ENCODE data around the gene SWAP70. TPM values are rescaled to one million over a fixed set of nuclear protein-coding genes. Genes with fewer than 3 reads are reported as not detected.

SWAP70 gene
- 6.5 TPM for polyA plus RNA-seq (2012; ENCODE audit: insufficient read depth, insufficient read length, low read depth)

GRCh38 chr11:9663699-9664275, at the start of gene SWAP70:
TSS of gene SWAP70 (plus strand) at chr11:9664077. CDS start at chr11:9664180, 103 bp downstream.
- peak; percentile 17 for TF ChIP-seq CTCF (IDR thresholded peaks at IDR 0.05; ENCODE audit: low read depth, low read length)
- DNase-seq: peak; percentile 87
- H3K27me3 ChIP-seq: no peaks in the 10 kb centered on the region
- no peaks in the 10 kb centered on the region for H3K9me3 ChIP-seq
- peak within 1 kb of the TSS; percentile 74 for H3K4me3 ChIP-seq (ENCODE audit: low read depth, low read length)
- no peaks in the 10 kb centered on the region for H3K4me1 ChIP-seq
- no peaks in the 10 kb centered on the region for H3K36me3 ChIP-seq

GRCh38 chr11:9615031-9615451, 48.8 kb upstream of the SWAP70 start:
- Histone ChIP-seq H3K9me3 (no peaks in the 10 kb centered on the region), H3K36me3 (no peaks in the 10 kb centered on the region), H3K4me3 (ENCODE audit: low read depth, low read length) (peak overlapping the region; percentile 70; the same call in 1 of the 2 replicates), H3K4me1 (no peaks in the 10 kb centered on the region), H3K27me3 (no peaks in the 10 kb centered on the region)
- DNase-seq: no peak
- no peak for TF ChIP-seq CTCF (IDR thresholded peaks at IDR 0.05; ENCODE audit: low read depth, low read length)

GRCh38 chr11:9616042-9616675, 47.7 kb upstream of the SWAP70 start:
- no peak for DNase-seq
- no peaks in the 10 kb centered on the region for H3K4me1 ChIP-seq
- H3K4me3 ChIP-seq (ENCODE audit: low read depth, low read length): no peak overlapping the region
- no peaks in the 10 kb centered on the region for H3K9me3 ChIP-seq
- no peak for TF ChIP-seq CTCF (IDR thresholded peaks at IDR 0.05; ENCODE audit: low read depth, low read length)
- no peaks in the 10 kb centered on the region for H3K36me3 ChIP-seq
- no peaks in the 10 kb centered on the region for H3K27me3 ChIP-seq

- H3K4me3 ChIP-seq (ENCODE audit: low read depth, low read length): no peak overlapping the region
- H3K9me3 ChIP-seq: no peaks in the 10 kb centered on the region
- no peak for DNase-seq
- no peaks in the 10 kb centered on the region for H3K36me3 ChIP-seq
- no peaks in the 10 kb centered on the region for H3K4me1 ChIP-seq
- TF ChIP-seq CTCF (IDR thresholded peaks at IDR 0.05; ENCODE audit: low read depth, low read length): no peak
- no peaks in the 10 kb centered on the region for H3K27me3 ChIP-seq
Observed at GRCh38 chr11:9616858-9617257, 47.0 kb upstream of the SWAP70 start.

- DNase-seq: no peak
- no peak for TF ChIP-seq CTCF (IDR thresholded peaks at IDR 0.05; ENCODE audit: low read depth, low read length)
- no peak overlapping the region for H3K4me3 ChIP-seq (ENCODE audit: low read depth, low read length)
- no peaks in the 10 kb centered on the region for H3K4me1 ChIP-seq
- H3K36me3 ChIP-seq: no peaks in the 10 kb centered on the region
- no peaks in the 10 kb centered on the region for H3K27me3 ChIP-seq
- no peaks in the 10 kb centered on the region for H3K9me3 ChIP-seq
Observed at GRCh38 chr11:9617940-9618339, 45.9 kb upstream of the SWAP70 start.

- Histone ChIP-seq H3K27me3 (no peaks in the 10 kb centered on the region), H3K9me3 (no peaks in the 10 kb centered on the region), H3K4me3 (ENCODE audit: low read depth, low read length) (no peak overlapping the region), H3K4me1 (no peaks in the 10 kb centered on the region), H3K36me3 (no peaks in the 10 kb centered on the region)
- no peak for TF ChIP-seq CTCF (IDR thresholded peaks at IDR 0.05; ENCODE audit: low read depth, low read length)
- DNase-seq: no peak
Observed at GRCh38 chr11:9619004-9619403, 44.9 kb upstream of the SWAP70 start.

Measured in BE2C (cell line).